Cardiac muscle cell (in vitro differentiated cells and primary cell): Measurements from ENCODE around the gene ADPRM. TPM values are rescaled to one million over a fixed set of nuclear protein-coding genes. Genes with fewer than 3 reads are reported as not detected.
"Not testable (repeated sequence)": the region's sequence is repeated elsewhere in the genome, so short reads cannot be mapped to it uniquely, and the experiment has no call there.

ENCODE experiments used
- DNase-seq, 2 donors: peaks; one replicate each; pipeline versions ENCODE4 v3.0.0 to v3.0.0-alpha.2; 2010 to 2017; ENCODE audit warnings: low read depth in 1 of 2, low spot score in 1 of 2
- H3K27ac ChIP-seq: fragments of 200-600 bp; sonication (generic); 2 replicates; pipeline ENCODE4 v1.5.1; 2016
- H3K27me3 ChIP-seq: fragments of 200-600 bp; sonication (generic); 2 replicates; pipeline ENCODE4 v1.6.0; 2016; ENCODE audit warnings: control low read depth
- H3K36me3 ChIP-seq: fragments of 200-600 bp; sonication (generic); 2 replicates; pipeline ENCODE4 v1.5.1; 2016; ENCODE audit warnings: control low read depth
- H3K4me1 ChIP-seq: fragments of 200-600 bp; sonication (generic); 2 replicates; pipeline ENCODE4 v1.8.1; 2017; ENCODE audit warnings: low read depth, mild to moderate bottlenecking, mixed run types
- H3K4me3 ChIP-seq: fragments of 200-600 bp; sonication (generic); 2 replicates; pipeline ENCODE4 v1.5.1; 2016; ENCODE audit warnings: mild to moderate bottlenecking
- H3K9me3 ChIP-seq: fragments of 200-600 bp; sonication (generic); 2 replicates; pipeline ENCODE4 v1.5.1; 2017; ENCODE audit warnings: low read depth, mild to moderate bottlenecking, control low read depth
- CTCF ChIP-seq: IDR thresholded peaks from 2 replicates; pipeline ENCODE4 v1.5.1; 2012; ENCODE audit warnings: low read depth, mild to moderate bottlenecking, low read length
- polyA plus RNA-seq: library from polyadenylated mRNA; unstranded; fragments of >200 nt; fragmentation: Nextera tagmentation; extraction: Ambion mirVana; gene quantifications from 2 replicates; pipeline ENCODE4 v1.2.1, GENCODE V29; 2016
- total RNA-seq: library from RNA; depleted of rRNA; stranded (reverse); fragments of >200 nt; gene quantifications from 2 replicates; pipeline ENCODE4 v1.2.3, GENCODE V29; 2016

ADPRM gene
- total and polyA plus RNA-seq, 2 experiments from 2014 or later: 7.3 to 7.4 TPM

GRCh38 chr17:10683853-10684252 lies 13.5 kb upstream of the ADPRM start:
- peak; percentile 13 to 55 for DNase-seq
- peak; percentile 52 for TF ChIP-seq CTCF

GRCh38 chr17:10687499-10687898 lies 9.9 kb upstream of the ADPRM start:
- no peak overlapping the region for H3K4me3 ChIP-seq
- peaks cover 57% of the 10 kb centered on the region for H3K36me3 ChIP-seq
- no peak for TF ChIP-seq CTCF
- no peaks in the 10 kb centered on the region for H3K4me1 ChIP-seq
- no peaks in the 10 kb centered on the region for H3K27me3 ChIP-seq
- DNase-seq: no peak
- H3K9me3 ChIP-seq: no peaks in the 10 kb centered on the region
- H3K27ac ChIP-seq: no peak overlapping the region

More at GRCh38 chr17:10683853-10684252, 13.5 kb upstream of the ADPRM start:
- Histone ChIP-seq H3K36me3 (peaks cover 50% of the 10 kb centered on the region), H3K4me3 (no peak overlapping the region), H3K27me3 (no peaks in the 10 kb centered on the region), H3K9me3 (no peaks in the 10 kb centered on the region), H3K27ac (no peak overlapping the region), H3K4me1 (no peaks in the 10 kb centered on the region)

- Histone ChIP-seq H3K36me3 (peaks cover 46% of the 10 kb centered on the region), H3K4me1 (peaks cover 15% of the 10 kb centered on the region), H3K4me3 (peak overlapping the region; percentile 92)
- H3K27ac ChIP-seq, H3K9me3 ChIP-seq, H3K27me3 ChIP-seq, DNase-seq: not testable (repeated sequence)
Observed at GRCh38 chr17:10695875-10696407, 1.5 kb upstream of the ADPRM start.

- H3K4me1 ChIP-seq: peaks cover 15% of the 10 kb centered on the region
- peak in 1 of 2 donors; percentile 55 for DNase-seq
- H3K9me3 ChIP-seq: no peaks in the 10 kb centered on the region
- H3K36me3 ChIP-seq: peaks cover 23% of the 10 kb centered on the region
- H3K27ac ChIP-seq: peak overlapping the region; percentile 94
- TF ChIP-seq CTCF: no peak
- H3K4me3 ChIP-seq: peak overlapping the region; percentile 92
- no peaks in the 10 kb centered on the region for H3K27me3 ChIP-seq
Observed at GRCh38 chr17:10698096-10698818, 863 bp downstream of the ADPRM start.

- TF ChIP-seq CTCF: no peak
- peaks cover 15% of the 10 kb centered on the region for H3K4me1 ChIP-seq
- peaks cover 8% of the 10 kb centered on the region for H3K36me3 ChIP-seq
- DNase-seq: peak in 1 of 2 donors; percentile 81
- no peak overlapping the region for H3K4me3 ChIP-seq
- H3K9me3 ChIP-seq: no peaks in the 10 kb centered on the region
- H3K27ac ChIP-seq: no peak overlapping the region
- no peaks in the 10 kb centered on the region for H3K27me3 ChIP-seq
Observed at GRCh38 chr17:10699856-10700255, 2.5 kb downstream of the ADPRM start.

- Histone ChIP-seq H3K4me3 (no peak overlapping the region), H3K9me3 (no peaks in the 10 kb centered on the region), H3K4me1 (peaks cover 6% of the 10 kb centered on the region), H3K27me3 (no peaks in the 10 kb centered on the region), H3K36me3 (peaks cover 7% of the 10 kb centered on the region), H3K27ac (no peak overlapping the region)
- DNase-seq: peak in 1 of 2 donors; percentile 76
- no peak for TF ChIP-seq CTCF
Observed at GRCh38 chr17:10702574-10702973, 5.2 kb downstream of the ADPRM start.
